HG02938 (cell line): ENCODE measurements around the gene ZNF462.

ENCODE experiments used
- ATAC-seq: cut with Tn5 transposase; IDR thresholded peaks from one replicate; pipeline ENCODE4 v1.9.1; 2021; ENCODE audit warnings: mild to moderate bottlenecking, moderate library complexity; ENCODE audit not compliant: unreplicated experiment

ZNF462 gene

DNA sequence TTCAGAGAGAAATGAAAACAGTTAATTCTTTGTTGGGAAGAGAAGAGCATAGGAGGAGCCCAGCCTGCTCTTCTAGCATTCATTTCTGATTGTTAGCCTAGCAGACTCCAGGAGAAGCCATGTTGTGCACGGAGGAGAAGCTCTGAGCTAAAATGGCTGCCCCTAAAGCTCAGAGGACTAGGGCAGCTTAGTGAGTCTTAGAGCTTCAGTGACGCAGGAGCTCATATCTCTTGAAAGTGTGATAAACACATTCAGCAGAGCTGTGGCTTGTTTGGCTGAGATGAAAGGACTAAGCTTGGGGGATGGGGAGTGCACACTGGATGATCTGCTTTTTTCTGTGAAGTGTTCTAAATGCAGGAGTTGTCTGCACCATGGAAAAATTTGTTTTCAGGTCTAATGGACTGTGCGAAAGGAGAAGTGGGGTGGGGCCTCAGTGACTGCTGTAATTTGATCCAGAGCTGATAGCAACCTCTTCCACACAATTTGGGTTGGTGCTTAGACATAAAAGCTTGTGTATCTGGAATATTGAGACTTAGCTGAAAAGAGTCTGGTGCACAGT lies 58.5 kb downstream of the ZNF462 start:
- ATAC-seq: no peak

DNA sequence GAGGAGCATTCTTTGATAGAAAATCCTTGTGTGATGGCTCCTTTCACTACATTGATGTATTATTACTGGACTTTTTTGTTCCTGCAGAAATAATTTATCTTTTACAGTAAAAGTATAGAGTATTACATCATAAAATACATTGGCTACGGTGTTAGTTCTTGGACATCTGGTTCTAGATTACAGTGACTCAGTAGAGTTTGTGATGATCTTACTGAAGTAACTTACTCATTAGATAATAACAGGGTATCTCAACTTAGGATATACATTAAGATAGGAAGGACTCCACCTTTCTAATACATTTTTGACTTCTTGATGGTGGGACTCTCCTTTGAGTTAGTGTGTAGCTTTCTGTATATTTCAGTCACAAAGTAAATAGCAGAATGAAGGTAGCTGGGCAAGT lies 59.1 kb downstream of the ZNF462 start:
- ATAC-seq: no peak

DNA sequence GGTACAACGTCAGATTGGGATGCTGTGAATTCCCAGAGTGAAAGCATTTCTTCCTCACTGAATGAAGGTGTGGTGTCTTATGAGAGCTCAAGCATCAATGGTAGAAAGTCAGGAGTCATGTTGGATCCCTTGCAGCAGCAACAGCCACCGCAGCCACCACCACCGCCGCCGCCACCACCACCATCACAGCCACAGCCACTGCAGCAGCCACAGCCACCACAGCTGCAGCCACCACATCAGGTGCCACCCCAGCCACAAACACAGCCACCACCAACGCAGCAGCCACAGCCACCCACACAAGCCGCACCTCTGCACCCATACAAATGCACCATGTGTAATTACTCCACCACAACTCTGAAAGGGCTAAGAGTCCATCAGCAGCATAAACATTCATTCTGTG lies 62.4 kb downstream of the ZNF462 start:
- ATAC-seq: no peak

DNA sequence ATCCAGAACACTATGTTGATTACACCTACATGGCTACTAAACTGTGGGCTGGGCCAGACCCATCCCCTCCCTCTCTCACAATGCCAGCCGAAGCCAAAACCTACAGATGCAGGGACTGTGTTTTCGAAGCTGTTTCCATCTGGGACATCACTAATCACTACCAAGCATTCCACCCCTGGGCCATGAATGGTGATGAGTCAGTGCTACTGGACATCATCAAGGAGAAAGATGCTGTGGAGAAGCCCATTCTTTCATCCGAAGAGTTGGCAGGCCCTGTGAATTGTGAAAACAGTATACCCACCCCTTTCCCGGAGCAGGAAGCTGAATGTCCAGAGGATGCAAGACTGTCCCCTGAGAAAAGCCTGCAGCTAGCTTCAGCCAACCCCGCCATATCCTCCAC lies 65.0 kb downstream of the ZNF462 start:
- no peak for ATAC-seq

DNA sequence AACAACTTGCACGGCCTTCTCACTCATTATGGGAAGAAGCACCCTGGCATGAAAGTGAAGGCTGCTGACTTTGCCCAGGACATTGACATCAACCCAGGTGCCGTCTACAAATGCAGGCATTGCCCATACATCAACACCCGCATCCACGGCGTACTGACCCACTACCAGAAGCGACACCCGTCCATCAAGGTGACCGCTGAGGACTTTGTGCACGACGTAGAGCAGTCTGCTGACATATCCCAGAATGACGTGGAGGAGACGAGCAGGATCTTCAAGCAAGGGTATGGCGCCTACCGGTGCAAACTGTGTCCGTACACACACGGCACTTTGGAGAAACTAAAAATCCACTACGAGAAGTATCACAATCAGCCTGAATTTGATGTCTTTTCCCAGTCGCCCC lies 65.4 kb downstream of the ZNF462 start:
- no peak for ATAC-seq

DNA sequence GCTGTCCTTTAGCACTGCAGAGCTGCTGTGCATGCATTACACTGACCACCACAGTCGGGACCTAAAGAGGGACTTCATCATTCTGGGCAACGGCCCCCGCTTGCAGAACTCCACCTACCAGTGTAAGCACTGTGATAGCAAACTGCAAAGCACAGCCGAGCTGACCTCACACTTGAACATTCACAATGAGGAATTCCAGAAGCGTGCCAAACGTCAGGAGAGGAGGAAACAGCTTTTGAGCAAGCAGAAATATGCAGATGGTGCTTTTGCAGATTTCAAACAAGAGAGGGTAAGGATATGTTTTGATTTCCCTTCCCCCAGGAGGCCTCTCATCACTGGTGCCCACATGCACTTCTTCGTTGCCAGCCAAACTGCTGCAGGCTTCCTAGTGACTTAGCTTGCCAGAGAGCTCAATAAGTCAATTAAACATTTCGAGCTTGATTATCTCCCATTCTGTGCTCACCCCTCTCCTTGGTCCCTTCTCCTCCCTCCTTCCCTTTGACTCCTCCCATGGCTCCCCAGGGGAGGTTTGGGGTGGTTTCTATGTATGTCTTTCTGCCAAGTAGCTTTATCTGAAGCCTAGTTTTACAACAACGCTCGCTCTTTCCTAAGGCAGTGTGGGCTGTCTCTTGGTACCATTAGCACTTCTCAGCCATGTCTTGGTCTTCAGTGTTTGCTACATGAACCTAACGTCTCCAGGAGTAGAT lies 66.7 kb downstream of the ZNF462 start:
- ATAC-seq: no peak

DNA sequence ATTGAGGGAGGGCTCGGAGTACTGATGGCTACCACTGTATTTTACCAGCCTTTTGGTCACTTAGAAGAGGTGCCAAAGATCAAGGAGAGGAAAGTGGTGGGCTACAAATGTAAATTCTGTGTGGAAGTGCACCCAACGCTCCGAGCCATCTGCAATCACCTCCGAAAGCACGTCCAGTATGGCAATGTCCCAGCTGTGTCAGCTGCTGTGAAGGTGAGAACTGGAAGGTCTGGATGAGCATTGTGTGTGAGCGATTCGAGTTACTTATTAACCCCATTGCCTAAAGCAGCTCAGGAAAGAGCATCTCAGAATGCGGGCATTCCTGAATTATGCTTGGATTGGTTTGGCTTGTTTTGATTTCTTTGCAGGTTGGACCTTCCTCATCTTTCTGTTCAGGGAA lies 67.5 kb downstream of the ZNF462 start:
- no peak for ATAC-seq

DNA sequence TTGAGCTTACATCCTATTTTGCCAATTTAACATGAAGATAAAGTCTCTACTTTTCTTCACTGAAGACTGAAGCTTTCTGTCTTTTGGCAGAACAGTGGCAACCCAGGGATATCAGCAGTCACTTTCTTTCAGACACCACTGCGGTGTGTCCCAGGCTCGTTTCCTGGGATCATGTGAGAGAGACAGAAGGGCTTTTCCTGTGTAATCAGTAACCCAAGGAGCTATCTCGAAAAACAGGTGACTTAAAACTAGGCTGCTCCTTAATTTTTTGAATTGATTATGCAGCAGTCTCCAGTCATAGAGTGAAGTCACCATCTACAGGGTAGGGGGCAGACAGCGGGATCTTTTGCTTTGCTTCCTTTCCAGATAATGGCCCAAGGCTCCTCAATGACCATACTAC lies 68.5 kb downstream of the ZNF462 start:
- ATAC-seq: no peak

DNA sequence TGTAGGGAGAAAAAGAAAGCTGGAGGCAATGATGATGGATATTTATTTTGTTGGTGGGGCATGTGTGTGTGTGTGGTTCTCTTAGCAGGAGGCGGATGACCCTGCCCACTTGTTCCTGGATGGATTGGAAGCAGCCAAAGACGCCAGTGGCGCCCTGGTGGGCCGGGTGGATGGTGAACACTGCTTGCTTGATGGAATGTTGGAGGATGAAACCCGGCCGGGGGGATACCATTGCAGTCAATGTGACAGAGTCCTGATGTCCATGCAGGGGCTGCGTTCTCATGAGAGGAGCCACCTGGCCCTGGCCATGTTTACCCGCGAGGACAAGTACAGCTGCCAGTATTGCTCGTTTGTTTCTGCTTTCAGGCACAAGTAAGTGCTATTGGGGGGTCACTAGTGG lies 69.2 kb downstream of the ZNF462 start:
- no peak for ATAC-seq

DNA sequence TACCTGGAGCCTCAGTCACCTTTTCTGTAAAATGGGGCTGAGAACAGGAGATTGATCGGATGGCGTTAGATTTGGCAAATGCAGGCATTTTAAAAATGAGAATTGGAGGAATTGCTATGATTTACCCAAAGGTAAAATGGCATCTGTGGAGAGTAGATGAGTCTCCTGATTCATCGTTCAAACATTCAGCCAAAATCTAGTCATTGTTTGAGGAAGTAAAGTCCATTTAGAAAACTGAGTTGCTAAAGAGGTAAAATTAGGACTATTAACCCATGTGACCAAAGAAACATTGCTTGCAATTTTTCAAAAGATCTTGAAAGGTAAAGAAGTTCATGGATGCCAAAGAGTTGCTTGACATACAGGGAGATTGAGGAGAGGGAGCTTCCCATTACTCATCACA lies 69.7 kb downstream of the ZNF462 start:
- ATAC-seq: no peak

DNA sequence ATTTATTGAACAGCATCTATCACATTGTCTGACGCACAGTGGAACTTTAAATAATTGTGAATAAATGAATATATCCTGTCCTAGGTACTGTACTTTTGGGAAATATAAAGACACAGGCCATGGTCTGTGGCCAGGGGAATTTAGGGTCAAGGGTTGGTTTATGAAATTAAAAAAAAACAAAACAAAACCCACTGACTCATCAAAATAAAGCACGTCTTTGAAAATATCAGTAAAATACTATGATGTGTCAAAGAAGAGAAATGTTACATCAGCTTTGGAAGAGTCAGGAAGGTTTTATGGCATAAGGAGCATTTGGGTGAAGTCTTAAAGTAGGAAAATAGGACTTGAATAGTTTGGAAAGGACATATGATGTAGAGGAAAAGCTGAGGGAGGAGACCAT lies 70.5 kb downstream of the ZNF462 start:
- ATAC-seq: no peak

DNA sequence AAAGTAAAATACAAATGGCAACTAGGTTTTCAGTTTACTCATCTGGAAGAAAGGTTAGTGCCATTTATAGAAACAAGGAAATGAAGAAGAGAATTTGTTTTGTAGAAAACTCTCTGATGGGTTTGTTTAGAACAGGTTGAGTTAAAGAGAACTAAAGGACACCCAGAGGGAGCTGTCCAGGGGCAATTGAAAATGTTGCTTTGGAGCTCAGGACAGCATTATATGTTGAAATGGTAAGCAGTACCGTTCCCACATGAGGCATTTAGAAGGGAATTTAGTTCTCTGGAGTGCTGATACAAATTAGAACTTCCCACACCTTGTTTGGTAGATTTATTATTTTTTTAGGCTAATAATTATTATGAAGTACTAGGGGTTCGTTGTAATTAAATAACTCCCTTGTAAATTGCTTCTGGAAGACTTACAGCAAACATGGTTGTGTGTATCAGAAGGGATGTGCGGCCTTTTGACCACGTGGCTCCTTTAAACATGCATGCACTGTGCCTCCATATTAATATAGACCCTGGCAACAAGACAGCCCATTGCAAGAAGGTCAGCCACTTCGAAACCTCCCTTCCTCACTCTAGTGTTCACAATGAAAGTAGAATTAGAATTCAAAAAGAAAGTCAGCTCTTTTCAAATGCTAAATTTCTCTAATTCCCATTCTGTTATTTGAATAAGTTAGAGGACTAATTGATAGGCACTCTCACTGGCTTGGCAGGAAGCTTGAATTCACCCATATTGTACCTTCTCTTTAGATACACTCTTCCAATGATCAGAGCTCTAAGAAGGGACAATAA lies 71.7 kb downstream of the ZNF462 start:
- ATAC-seq: no peak

DNA sequence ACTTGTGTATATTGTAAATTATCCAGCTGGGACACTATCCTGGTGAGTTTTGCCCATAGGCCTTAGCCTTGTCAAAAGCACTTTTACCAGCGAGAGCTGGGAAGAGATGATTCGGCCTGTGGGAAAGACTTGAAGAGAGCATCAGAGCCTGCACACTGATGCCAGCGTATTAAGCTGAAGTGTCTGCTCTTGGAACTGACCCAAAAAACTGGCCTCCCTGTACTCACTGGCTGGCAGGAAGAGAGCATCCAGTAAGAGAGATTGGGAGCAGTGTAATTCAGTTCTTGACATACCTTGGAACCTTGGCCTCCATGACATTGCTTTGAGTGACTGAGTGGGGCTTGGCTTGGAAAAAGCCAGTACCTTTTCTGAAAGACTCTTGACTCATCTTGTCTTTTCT lies 73.7 kb downstream of the ZNF462 start:
- no peak for ATAC-seq

DNA sequence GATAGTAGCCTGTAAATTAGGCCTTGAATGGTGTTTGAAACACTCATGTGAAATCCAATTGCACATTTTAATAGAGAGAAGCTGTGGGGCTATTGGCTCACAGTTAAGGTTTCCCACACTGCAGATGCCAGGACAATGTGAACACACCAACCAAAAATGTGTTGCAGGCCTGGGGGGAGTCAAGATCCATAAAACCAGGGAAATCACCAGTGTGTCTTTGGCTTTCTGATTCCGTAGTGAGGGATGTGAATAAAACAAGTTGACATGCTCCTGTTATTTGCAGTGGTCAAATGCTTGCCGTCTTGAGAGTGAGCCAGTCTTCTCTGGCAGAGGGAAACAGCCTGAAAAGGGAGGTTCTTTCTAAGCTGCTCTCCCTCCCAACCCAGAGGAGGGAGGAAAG lies 79.0 kb downstream of the ZNF462 start:
- ATAC-seq: no peak

DNA sequence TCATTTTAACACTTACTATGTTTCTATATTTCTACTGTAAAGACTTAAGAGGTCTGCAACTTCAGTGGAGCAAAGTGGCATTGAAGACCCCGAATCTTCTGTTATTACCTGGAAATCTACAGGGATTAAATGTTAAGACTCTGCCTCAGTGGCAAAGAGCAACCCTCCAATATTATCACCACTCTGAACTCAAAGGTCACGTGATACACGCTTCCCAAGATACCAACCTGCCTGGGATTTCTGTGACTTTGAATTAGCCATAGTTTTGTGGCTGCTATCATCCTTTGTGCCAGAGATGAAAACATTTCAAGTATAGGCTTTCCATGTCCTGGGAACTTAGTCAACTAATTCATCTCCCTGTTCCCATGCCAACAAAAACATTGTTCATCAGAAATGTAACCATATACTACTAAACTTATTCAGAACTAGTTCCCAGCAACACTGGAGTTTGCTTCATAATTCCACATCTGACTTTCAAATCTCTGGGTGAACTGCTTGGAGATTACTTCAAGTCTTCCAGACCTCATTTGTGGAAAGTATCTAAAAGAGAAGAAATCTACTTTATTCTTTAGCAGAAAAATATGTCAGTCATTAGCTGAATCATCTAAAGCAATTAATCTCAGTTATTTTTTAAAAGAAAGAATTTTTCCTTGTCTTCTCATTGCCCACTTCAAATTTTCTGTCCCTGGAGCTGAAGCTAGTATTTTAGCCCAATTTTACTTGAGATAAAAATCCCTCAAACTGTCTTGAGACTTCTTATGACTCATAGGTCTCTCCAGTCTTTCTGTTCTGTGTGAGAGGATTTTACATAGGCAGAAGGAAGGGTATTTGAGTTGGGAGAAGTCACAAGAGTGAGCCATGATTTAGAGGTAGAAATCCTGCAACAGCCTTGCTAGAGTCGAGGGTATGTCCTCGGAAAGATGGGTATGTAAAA lies 83.0 kb downstream of the ZNF462 start:
- no peak for ATAC-seq

DNA sequence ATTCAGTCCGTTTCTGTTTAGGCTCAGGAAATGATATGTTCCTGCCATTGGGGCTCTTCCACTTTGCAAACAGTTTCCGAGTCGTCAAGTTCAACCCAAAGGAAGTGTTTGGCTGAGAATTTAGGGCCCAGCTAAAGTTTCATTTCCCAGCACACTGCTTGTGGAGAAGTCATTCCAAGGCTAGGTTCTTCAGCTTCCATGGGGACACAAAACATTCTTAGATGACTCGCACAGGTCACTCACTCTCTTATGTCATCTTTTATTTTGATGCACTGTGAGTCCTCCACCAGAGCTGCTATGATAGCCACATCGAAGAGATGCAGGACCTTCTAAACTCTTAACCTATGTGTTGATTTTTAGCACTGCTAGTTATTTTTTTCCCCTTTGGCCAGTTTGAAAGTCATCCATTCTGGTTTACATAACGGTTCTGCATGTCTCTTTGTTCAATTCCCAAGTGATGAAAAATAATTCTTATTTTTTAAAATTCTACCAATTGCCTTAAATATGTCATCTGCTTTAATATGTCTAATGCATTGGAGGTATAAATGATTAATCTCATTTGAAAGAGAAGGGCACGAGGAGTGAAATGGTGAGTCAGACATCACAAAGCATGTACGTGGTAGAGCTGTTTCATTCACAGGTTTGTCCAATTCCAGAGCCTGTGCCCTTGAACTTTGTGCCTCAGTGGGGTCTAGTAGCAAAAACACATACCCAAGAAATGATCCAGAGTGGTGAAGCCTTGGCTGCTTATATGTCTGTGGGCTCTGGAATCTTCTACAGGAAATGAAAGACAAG lies 84.3 kb downstream of the ZNF462 start:
- no peak for ATAC-seq

DNA sequence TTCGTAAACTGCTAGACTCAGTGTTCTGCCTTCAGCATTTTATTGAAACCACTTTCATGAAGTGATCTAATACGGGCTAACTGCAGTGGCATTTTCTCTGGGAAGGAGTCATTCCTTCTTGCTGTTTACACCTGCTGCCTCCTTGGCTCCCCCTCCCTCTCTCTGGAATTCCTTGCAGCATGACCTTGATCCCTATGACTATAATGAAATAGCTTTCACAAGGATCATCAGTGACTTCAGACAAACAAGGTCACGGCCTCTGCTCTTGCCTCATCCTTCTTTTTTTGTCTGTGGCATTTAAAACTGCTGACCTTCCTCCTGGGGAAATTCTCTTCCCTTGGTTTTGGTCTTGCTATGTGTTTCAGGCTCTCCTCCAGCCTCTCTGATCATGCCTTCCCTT lies 90.2 kb downstream of the ZNF462 start:
- no peak for ATAC-seq

DNA sequence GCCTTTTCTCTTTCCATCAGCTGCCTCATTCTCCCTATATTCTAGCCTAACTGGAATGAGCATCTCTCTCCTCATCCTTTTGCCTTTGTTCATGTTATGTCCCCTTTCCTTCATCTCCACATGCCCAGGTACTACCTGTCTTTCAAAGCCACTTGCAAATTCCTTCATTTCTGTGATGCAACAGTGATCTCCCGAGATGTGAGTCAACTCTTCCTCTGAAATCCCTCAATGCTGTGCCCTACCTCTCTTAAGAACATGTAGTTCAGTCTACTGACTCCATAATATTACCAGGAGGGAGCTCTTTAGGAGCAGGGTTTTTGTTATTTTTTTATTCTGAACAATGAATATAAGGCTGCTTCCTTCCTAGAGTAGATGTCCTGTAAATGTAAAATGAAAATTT lies 91.6 kb downstream of the ZNF462 start:
- ATAC-seq: no peak

DNA sequence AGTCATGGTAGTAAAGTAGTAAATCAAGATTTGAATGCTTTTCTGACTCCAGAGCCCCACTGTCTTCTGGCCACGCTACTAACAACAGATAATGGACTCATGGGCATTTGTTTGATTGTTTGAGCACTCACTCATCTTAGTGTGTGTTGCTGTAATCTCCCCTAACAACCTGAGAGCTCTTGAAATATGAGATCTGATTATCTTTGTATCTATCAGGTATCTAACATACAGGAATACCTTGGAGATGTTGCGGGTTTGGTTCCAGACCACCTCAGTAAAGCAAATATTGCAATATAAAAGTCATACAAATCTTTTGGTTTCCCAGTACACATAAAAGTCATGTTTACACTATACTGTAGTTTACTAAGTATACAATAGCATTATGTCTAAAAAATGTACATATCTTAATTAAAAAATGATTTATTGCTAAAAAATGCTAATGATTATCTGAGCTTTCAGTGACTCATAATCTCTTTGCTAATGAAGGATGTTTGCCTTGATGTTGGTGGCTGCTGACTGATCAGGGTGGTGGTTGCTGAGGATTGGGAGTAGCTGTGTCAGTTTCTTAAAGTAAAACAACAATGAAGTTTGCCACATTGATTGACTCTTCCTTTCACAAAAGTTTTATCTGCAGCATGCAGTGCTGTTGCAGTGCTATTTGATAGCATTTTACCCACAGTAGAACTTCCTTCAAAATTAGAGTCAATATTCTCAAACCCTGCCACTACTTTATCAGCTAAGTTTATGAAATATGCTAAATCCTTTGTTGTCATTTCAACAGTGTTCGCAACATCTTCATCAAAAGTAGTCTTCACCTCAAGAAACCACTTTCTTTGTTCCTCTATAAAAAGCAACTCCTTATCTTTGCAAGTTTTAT lies 92.2 kb downstream of the ZNF462 start:
- ATAC-seq: no peak
